HG02884 (cell line): Measurements from ENCODE around the gene BMP4.

Experiments used
- ATAC-seq: cut with Tn5 transposase; IDR thresholded peaks from one replicate; pipeline ENCODE4 v1.9.1; 2021; ENCODE audit warnings: mild to moderate bottlenecking, moderate library complexity; ENCODE audit not compliant: unreplicated experiment

Gene BMP4

GRCh38 chr14:53947094-53947445 is 9.6 kb downstream of the BMP4 start:
- ATAC-seq: no peak

DNA sequence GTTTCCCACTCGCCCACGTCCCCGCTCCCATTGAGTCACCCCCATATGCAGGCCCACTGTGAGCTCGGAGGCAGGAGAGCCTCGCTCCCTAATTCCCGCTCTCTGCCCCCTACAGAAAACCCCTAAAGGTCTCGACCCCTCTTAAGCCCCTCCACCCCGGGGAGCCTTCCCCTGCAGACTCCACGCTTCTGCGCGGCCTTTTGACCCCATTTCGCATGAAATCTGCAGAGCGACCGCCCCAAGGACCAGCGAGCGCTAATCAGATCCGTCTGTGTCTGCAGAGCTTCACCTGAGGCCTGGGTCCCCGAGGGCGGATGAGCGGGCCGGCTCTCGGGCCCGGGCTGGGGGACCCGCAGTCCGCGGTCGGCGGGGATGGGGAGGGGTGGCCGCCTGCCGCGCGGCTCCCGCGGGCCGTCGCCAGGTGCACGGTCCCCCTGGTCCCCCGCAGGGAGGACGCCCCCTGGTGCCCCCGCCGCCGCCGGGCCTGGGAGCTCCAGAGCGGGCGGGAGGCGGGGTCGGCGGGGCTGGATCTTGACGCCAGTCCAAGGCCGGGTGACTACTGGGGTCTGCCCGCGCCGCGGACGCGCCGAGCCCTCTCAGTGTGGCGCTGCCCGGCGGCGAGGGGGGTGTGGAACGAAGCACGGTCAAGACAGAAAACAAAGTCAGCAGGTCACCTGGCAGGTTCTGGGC is 10.1 kb downstream of the BMP4 start:
- no peak for ATAC-seq

DNA sequence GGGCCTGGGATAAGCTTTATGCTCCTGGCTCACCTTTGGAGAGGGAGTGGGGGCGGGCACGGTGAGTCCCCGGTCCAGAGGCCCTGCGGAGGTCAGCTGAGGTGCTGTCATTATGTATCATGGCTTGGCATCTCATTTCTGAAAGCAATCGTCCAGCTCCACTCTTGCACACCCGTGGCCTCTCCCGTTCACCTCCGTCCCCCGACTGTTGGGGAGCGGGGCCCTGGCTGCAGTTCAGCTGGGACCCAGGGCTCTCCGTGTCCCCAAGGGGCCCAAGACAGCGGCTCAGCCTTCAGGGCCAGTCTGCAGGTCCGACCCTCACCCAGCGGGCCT is 10.6 kb downstream of the BMP4 start:
- ATAC-seq: no peak

- no peak for ATAC-seq
Observed at GRCh38 chr14:53943751-53944083, 12.9 kb downstream of the BMP4 start.

- no peak for ATAC-seq
Observed at GRCh38 chr14:53942970-53943750, 13.5 kb downstream of the BMP4 start.

GRCh38 chr14:53938136-53938837 is 18.3 kb downstream of the BMP4 start:
- ATAC-seq: no peak

DNA sequence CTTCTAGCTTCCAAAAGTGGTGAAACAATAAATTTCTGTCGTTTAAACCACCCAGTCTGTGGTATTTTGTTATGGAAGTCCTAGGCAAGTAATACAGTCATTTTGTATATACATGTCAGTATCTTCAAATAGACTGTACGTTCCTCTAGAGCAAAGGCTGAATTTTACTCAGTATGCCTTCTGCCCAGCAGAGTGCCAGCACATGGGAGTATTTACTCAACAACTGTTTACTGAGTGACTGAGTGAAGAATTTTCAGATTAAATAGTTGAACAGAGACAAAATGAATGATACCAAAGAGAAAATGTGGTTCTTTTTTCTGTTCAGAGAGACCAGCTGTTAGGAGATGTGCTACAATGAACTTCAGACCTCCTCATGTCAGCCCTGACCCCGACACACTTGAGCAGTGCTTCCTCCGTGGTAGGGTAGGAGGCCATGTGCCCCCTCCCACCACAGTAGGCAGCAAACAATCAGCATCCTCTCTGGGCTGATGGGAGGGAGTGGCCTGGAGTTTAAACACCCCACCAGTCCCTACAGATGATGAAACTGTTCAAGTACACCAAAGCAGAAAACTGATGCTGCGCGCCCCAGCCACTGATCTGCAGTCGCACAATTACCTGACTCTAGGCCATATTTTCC is 21.7 kb downstream of the BMP4 start:
- ATAC-seq: no peak

GRCh38 chr14:53932966-53933365 is 23.7 kb downstream of the BMP4 start:
- ATAC-seq: no peak

- no peak for ATAC-seq
Observed at GRCh38 chr14:53929871-53930715, 26.5 kb downstream of the BMP4 start.

DNA sequence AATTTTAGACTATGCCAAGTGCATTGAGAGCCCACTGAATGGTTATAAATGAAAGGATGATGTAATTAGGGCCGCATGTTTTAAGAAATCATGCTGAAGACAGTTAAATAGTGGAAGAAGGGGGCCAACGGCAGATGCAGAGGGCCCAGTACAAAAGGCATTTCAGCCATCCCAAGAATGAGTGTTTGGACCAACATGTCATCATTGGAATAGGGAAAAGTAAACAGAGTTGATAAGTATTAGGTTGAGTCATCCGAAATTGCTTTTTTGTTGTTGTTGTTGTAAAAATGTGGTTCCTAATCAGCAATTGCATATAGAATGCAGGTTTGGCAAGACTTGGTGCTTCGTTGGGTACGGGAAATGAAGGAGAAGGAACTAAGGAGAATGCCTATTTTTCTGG is 29.5 kb downstream of the BMP4 start:
- ATAC-seq: no peak

GRCh38 chr14:53925201-53925766 is 31.3 kb downstream of the BMP4 start:
- no peak for ATAC-seq

- ATAC-seq: no peak
Observed at GRCh38 chr14:53924753-53925152, 31.9 kb downstream of the BMP4 start.

- ATAC-seq: no peak
Observed at GRCh38 chr14:53921027-53921426, 35.6 kb downstream of the BMP4 start.

- no peak for ATAC-seq
Observed at GRCh38 chr14:53916239-53916638, 40.4 kb downstream of the BMP4 start.

DNA sequence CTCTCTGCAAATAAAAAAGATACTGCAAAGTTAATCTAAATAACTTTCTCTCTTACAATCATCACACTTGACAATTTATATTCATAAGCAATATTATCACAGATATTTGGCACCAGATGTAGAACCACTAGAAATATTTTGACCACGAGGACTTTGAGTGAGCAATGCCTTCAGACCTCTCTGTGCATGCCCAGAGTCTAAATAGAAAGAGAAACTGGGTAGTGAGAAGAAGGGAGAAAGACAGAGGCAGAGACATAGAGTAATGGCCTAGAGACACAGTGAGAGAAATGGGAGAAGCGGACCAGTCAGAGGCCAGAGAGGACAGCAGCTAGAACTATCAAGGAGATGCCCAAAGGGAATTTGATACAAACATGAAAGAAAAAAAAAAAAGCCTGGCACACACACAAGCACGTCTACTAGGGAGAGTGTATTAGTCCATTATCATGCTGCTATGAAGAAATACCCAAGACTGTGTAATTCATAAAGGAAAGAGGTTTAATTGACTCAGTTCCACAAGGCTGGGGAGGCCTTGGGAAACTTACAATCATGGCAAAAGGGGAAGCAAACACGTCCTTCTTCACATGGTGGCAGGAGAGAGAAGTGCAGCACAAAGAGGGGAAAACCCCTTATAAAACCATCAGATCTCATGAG is 41.1 kb downstream of the BMP4 start:
- ATAC-seq: no peak

DNA sequence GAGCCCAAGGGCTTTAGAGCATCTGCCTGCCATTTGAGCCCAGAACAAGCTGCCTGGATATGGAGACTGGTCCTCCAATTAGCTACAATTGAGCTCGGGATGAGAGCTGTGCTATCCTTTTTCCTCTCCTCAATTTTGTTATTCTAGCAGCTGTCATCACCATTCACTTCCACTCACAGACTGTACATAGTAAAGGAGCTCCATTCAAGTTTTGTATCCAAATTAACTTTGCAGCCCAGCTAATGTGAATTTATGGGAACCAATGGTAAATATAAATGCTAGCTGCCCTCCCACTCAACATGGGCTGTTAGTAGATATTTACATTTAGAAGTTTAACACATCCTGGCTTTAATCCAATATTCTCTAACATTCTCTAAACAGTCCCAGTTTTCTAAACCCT is 44.6 kb downstream of the BMP4 start:
- ATAC-seq: no peak

GRCh38 chr14:53908416-53908815 is 48.2 kb downstream of the BMP4 start:
- ATAC-seq: no peak

- ATAC-seq: no peak
Observed at GRCh38 chr14:53902307-53902706, 54.3 kb downstream of the BMP4 start.

DNA sequence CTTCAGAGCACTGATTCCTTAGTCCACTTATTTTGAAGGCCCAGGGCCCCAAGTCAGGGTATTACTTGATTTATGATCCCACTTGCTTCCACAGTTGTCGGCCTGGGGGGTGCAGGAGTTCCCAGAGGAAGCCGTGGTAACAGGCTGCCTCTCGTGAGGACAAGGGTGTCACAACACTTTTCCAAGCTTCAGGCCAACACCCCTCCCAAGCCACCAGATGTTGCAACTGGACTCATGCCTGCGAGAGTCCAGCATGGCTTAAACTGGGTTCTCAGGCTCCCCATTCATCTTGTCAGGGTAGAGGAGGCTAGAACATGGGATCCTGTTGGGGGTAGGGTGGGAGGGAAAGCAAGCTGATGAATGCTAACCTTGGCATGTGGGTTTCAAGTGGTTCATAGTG is 56.1 kb downstream of the BMP4 start:
- ATAC-seq: no peak
